22Rv1 (cell line): Measurements from ENCODE around the gene PTPN12.

Experiments
- CTCF ChIP-seq: fragments of 450-650 bp; IDR thresholded peaks from 2 replicates; pipeline ENCODE4 v1.5.1; 2017; ENCODE audit warnings: mild to moderate bottlenecking
- ZFX ChIP-seq: fragments of 450-650 bp; IDR thresholded peaks from 2 replicates; pipeline ENCODE4 v1.6.1; 2017; ENCODE audit warnings: antibody characterized with exemption, borderline replicate concordance

GRCh38 chr7:77687100-77687746, 150.1 kb downstream of the PTPN12 start:
- TF ChIP-seq CTCF (no peak), ZFX (no peak)
